GM10248 (cell line): Measurements from ENCODE around the gene GCFC2.

Experiments used
- CTCF ChIA-PET: fragments of 300-600 bp; sonication (Branson Sonifier 250); formaldehyde crosslinking; extraction: SDS; loops from one replicate; lab custom pipeline; 2021; ENCODE audit warnings: antibody characterized with exemption; lab: Yijun Ruan, JAX
- POLR2A ChIA-PET: fragments of 350-650 bp; sonication (Branson Sonifier 250); formaldehyde crosslinking; extraction: SDS; loops from one replicate; lab custom pipeline; 2020; ENCODE audit warnings: antibody characterized with exemption; lab: Yijun Ruan, JAX
- DNase-seq: peaks from one replicate; pipeline ENCODE4 v3.0.0; 2012; ENCODE audit errors: extremely low spot score
- TF ChIP-seq, protein P1 (sequence below): IDR thresholded peaks from 2 replicates; pipeline ENCODE4 v1.5.1; 2012; ENCODE audit warnings: mild to moderate bottlenecking, low read depth; ENCODE audit errors: extremely low read depth, missing control alignments, control extremely low read depth

GCFC2 gene

GRCh38 chr2:75640621-75641121 is 70.0 kb downstream of the GCFC2 start:
- DNase-seq: peak; percentile 51
- CTCF ChIA-PET: interaction anchor here (0.6 to 3.7 kb wide), 35 partner anchors 8 to 960 kb away, joined by 3 to 36 read pairs (median 5); partner anchors contain the start of gene GCFC2
- POLR2A ChIA-PET: interaction anchor here (0.6 kb wide), 1 partner anchor 25 kb away, joined by 3 read pairs; no protein-coding TSS in a partner anchor
- TF ChIP-seq, protein P1, sequence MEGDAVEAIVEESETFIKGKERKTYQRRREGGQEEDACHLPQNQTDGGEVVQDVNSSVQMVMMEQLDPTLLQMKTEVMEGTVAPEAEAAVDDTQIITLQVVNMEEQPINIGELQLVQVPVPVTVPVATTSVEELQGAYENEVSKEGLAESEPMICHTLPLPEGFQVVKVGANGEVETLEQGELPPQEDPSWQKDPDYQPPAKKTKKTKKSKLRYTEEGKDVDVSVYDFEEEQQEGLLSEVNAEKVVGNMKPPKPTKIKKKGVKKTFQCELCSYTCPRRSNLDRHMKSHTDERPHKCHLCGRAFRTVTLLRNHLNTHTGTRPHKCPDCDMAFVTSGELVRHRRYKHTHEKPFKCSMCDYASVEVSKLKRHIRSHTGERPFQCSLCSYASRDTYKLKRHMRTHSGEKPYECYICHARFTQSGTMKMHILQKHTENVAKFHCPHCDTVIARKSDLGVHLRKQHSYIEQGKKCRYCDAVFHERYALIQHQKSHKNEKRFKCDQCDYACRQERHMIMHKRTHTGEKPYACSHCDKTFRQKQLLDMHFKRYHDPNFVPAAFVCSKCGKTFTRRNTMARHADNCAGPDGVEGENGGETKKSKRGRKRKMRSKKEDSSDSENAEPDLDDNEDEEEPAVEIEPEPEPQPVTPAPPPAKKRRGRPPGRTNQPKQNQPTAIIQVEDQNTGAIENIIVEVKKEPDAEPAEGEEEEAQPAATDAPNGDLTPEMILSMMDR: peak; percentile 97

GRCh38 chr2:75637568-75637967 is 73.1 kb downstream of the GCFC2 start:
- DNase-seq: no peak
- ChIA-PET CTCF (interaction anchor here (0.7 to 3.0 kb wide), 7 partner anchors 9 to 962 kb away, joined by 3 to 16 read pairs (median 4); partner anchors contain the start of genes GCFC2 and MRPL19), POLR2A (no interaction called here)
- TF ChIP-seq, protein P1: no peak

GRCh38 chr2:75634945-75635344 is 75.8 kb downstream of the GCFC2 start:
- no peak for DNase-seq
- CTCF ChIA-PET: interaction anchor here (1.3 to 2.9 kb wide), 5 partner anchors 13 to 965 kb away, joined by 3 to 20 read pairs (median 4); no protein-coding TSS in a partner anchor
- POLR2A ChIA-PET: no interaction called here
- TF ChIP-seq, protein P1: no peak

GRCh38 chr2:75633620-75634019 is 77.1 kb downstream of the GCFC2 start:
- ChIA-PET POLR2A (no interaction called here), CTCF (interaction anchor here (1.6 to 2.9 kb wide), 2 partner anchors 24 to 966 kb away, joined by 4 to 10 read pairs; no protein-coding TSS in a partner anchor)
- TF ChIP-seq, protein P1: no peak
- no peak for DNase-seq

GRCh38 chr2:75632813-75633212 is 77.9 kb downstream of the GCFC2 start:
- no peak for DNase-seq
- TF ChIP-seq, protein P1: no peak
- ChIA-PET POLR2A (no interaction called here), CTCF (interaction anchor here (1.0 to 2.2 kb wide), 3 partner anchors 9 to 23 kb away, joined by 3 to 14 read pairs (median 4); no protein-coding TSS in a partner anchor)

- CTCF ChIA-PET: interaction anchor here (0.9 to 2.2 kb wide), 5 partner anchors 9 to 45 kb away, joined by 3 to 14 read pairs (median 3); no protein-coding TSS in a partner anchor
- no peak for DNase-seq
- TF ChIP-seq, protein P1: no peak
- POLR2A ChIA-PET: no interaction called here
These were observed 78.5 kb downstream of the GCFC2 start for GRCh38 chr2:75632091-75632701.
